Fibroblast of lung (primary cell): ENCODE measurements around the gene PIP5K1C. TPM values are rescaled to one million over a fixed set of nuclear protein-coding genes. Genes with fewer than 3 reads are reported as not detected.

ENCODE experiments used
- DNase-seq, 2 donors: peaks; one replicate each; pipeline versions ENCODE4 v3.0.0 to v3.0.0-alpha.2; 2010; ENCODE audit warnings: low read depth in 2 of 2
- H2AFZ ChIP-seq: 2 replicates; pipeline ENCODE4 v1.5.1; 2012; ENCODE audit warnings: low read length, control low read depth, inconsistent platforms
- H3K27ac ChIP-seq: 2 replicates; pipeline ENCODE4 v1.5.1; 2011; ENCODE audit warnings: low read length, control low read depth; ENCODE audit not compliant: insufficient read depth
- H3K27me3 ChIP-seq: 2 replicates; pipeline ENCODE4 v1.5.1; 2011; ENCODE audit warnings: mild to moderate bottlenecking, low read length; ENCODE audit not compliant: control insufficient read depth, insufficient read depth
- H3K36me3 ChIP-seq: 2 replicates; pipeline ENCODE4 v1.5.1; 2011; ENCODE audit warnings: low read length; ENCODE audit not compliant: control insufficient read depth, insufficient read depth
- H3K4me1 ChIP-seq: 2 replicates; pipeline ENCODE4 v1.5.1; 2011; ENCODE audit warnings: low read length; ENCODE audit not compliant: control insufficient read depth, insufficient read depth; ENCODE audit errors: extremely low read depth
- H3K4me2 ChIP-seq: 2 replicates; pipeline ENCODE4 v1.5.1; 2011; ENCODE audit warnings: low read length, control low read depth; ENCODE audit not compliant: insufficient read depth; ENCODE audit errors: extremely low read depth
- H3K4me3 ChIP-seq, 4 experiments: fragments of 200-600 bp in 1 of 4; sonication (generic) in 1 of 4; replicated peaks in 1 of 4; 2 replicates each; pipeline ENCODE4 v1.5.1; 2011 to 2016; ENCODE audit warnings: low read length in 4 of 4, low read depth in 3 of 4, mild to moderate bottlenecking in 3 of 4, control low read depth in 2 of 4, inconsistent platforms in 1 of 4, mixed read lengths in 1 of 4; ENCODE audit not compliant: insufficient read depth in 1 of 4; ENCODE audit errors: control extremely low read depth in 1 of 4
- H3K79me2 ChIP-seq: 2 replicates; pipeline ENCODE4 v1.5.1; 2012; ENCODE audit warnings: mild to moderate bottlenecking, low read length, inconsistent platforms; ENCODE audit not compliant: control insufficient read depth, insufficient read depth
- H3K9ac ChIP-seq: 2 replicates; pipeline ENCODE4 v1.5.1; 2011; ENCODE audit warnings: mild to moderate bottlenecking, low read length, control low read depth; ENCODE audit not compliant: insufficient read depth
- H3K9me3 ChIP-seq: 2 replicates; pipeline ENCODE4 v1.5.1; 2012; ENCODE audit warnings: low read depth, low read length; ENCODE audit not compliant: control insufficient read depth, insufficient read depth
- H4K20me1 ChIP-seq: 2 replicates; pipeline ENCODE4 v1.5.1; 2011; ENCODE audit warnings: low read length; ENCODE audit not compliant: control insufficient read depth, insufficient read depth; ENCODE audit errors: extremely low read depth
- CTCF ChIP-seq, 2 donors: IDR thresholded peaks in 1 of 2; conservative IDR thresholded peaks in 1 of 2; 1 replicate in 1 of 2; 2 replicates in 1 of 2; pipeline ENCODE4 v1.5.1; 2011 to 2012; ENCODE audit warnings: low read length in 2 of 2, control low read depth in 1 of 2, inconsistent platforms in 1 of 2, low read depth in 1 of 2, mild to moderate bottlenecking in 1 of 2
- EZH2 ChIP-seq: IDR thresholded peaks from 2 replicates; pipeline ENCODE4 v1.5.1; 2012; ENCODE audit warnings: low read length, control low read depth, mild to moderate bottlenecking; ENCODE audit errors: missing control alignments
- polyA plus RNA-seq, 2 donors: library from polyadenylated mRNA; depleted of rRNA in 1 of 2; stranded (reverse) in 1 of 2; unstranded in 1 of 2; fragments of >200 nt; gene quantifications; 2 replicates each; pipeline ENCODE4 v1.2.1, GENCODE V29; 2011 to 2012; ENCODE audit warnings: missing spikeins in 1 of 2
- total RNA-seq: library from RNA; depleted of rRNA; stranded (reverse); fragments of >200 nt; gene quantifications from 2 replicates; pipeline ENCODE4 v1.2.1, GENCODE V29; 2014

PIP5K1C gene
- total and polyA plus RNA-seq, 2 donors (not counting 1 experiment from before 2014, with no cell fraction given), result 8.7 to 16.7 TPM

- no peak overlapping the region for H3K4me2 ChIP-seq
- no peak for DNase-seq
- peak; percentile 94 for TF ChIP-seq EZH2
- TF ChIP-seq CTCF (conservative IDR thresholded peaks at IDR 0.05 in 1 of 2, IDR thresholded peaks at IDR 0.05 in 1 of 2; ENCODE audit: low read depth in 1 of 2, low read length in 2 of 2), result no peak
These were observed 21.7 kb upstream of the PIP5K1C start for GRCh38 chr19:3721887-3722442.

GRCh38 chr19:3721131-3721886 lies 21.0 kb upstream of the PIP5K1C start:
- H3K79me2 ChIP-seq, result no peaks in the 10 kb centered on the region
- H3K4me1 ChIP-seq, result no peaks in the 10 kb centered on the region
- H4K20me1 ChIP-seq, result no peaks in the 10 kb centered on the region
- no peak for TF ChIP-seq EZH2
- no peak for TF ChIP-seq CTCF (conservative IDR thresholded peaks at IDR 0.05 in 1 of 2, IDR thresholded peaks at IDR 0.05 in 1 of 2; ENCODE audit: low read depth in 1 of 2, low read length in 2 of 2)
- no peaks in the 10 kb centered on the region for H3K9me3 ChIP-seq
- H3K27me3 ChIP-seq, result peaks cover 23% of the 10 kb centered on the region
- H2AFZ ChIP-seq, result no peak overlapping the region
- H3K4me3 ChIP-seq, result no peak overlapping the region
- no peak overlapping the region for H3K27ac ChIP-seq
- no peak overlapping the region for H3K9ac ChIP-seq
- DNase-seq, result peak; percentile 75 to 80
- no peak overlapping the region for H3K4me2 ChIP-seq
- H3K36me3 ChIP-seq, result no peaks in the 10 kb centered on the region

More at GRCh38 chr19:3721887-3722442, 21.7 kb upstream of the PIP5K1C start:
- no peak overlapping the region for H3K27ac ChIP-seq
- H3K27me3 ChIP-seq, result peaks cover 23% of the 10 kb centered on the region
- no peaks in the 10 kb centered on the region for H3K36me3 ChIP-seq
- no peaks in the 10 kb centered on the region for H3K4me1 ChIP-seq
- H3K9me3 ChIP-seq, result no peaks in the 10 kb centered on the region
- no peaks in the 10 kb centered on the region for H3K79me2 ChIP-seq
- no peak overlapping the region for H2AFZ ChIP-seq
- H4K20me1 ChIP-seq, result no peaks in the 10 kb centered on the region
- H3K4me3 ChIP-seq, result no peak overlapping the region
- H3K9ac ChIP-seq, result no peak overlapping the region

DNA sequence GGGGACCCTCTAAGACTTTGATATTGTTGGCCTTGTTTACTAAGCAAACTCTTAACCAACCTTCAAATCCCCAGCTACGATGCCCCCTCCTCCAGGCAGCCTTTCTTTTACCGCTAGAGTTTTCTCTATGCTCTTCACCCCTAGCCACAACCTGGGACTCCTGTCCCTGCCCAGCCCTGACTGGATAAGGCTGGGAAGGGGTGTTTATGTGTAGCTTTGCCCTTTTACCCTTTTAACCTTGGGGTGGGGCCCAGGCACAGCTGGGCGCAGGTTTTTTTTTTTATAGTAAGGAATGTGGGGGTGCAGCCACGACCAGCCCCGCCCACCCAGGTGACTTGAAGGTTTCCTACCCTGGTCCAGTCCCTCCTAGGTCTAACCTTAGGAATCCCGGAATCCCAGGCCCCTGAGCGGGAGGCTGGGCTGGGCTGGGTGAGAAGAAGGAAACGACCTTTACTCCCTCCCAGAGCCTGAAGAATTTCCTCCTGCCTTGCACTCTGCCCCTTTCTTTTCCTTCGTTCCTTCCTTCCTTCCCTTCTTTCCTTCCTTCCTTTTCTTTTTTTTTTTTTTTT lies 20.2 kb upstream of the PIP5K1C start:
- H3K27ac ChIP-seq, result no peak overlapping the region
- peaks cover 21% of the 10 kb centered on the region for H3K27me3 ChIP-seq
- H3K9ac ChIP-seq, result no peak overlapping the region
- H2AFZ ChIP-seq, result no peak overlapping the region
- TF ChIP-seq CTCF (conservative IDR thresholded peaks at IDR 0.05 in 1 of 2, IDR thresholded peaks at IDR 0.05 in 1 of 2; ENCODE audit: low read depth in 1 of 2, low read length in 2 of 2) (no peak), EZH2 (no peak)
- H3K4me1 ChIP-seq, result no peaks in the 10 kb centered on the region
- H3K4me3 ChIP-seq, result no peak overlapping the region
- DNase-seq, result no peak
- H3K79me2 ChIP-seq, result no peaks in the 10 kb centered on the region
- no peaks in the 10 kb centered on the region for H4K20me1 ChIP-seq
- H3K9me3 ChIP-seq, result no peaks in the 10 kb centered on the region
- no peak overlapping the region for H3K4me2 ChIP-seq
- no peaks in the 10 kb centered on the region for H3K36me3 ChIP-seq
